ENCODE data around the gene STK26.

DNA sequence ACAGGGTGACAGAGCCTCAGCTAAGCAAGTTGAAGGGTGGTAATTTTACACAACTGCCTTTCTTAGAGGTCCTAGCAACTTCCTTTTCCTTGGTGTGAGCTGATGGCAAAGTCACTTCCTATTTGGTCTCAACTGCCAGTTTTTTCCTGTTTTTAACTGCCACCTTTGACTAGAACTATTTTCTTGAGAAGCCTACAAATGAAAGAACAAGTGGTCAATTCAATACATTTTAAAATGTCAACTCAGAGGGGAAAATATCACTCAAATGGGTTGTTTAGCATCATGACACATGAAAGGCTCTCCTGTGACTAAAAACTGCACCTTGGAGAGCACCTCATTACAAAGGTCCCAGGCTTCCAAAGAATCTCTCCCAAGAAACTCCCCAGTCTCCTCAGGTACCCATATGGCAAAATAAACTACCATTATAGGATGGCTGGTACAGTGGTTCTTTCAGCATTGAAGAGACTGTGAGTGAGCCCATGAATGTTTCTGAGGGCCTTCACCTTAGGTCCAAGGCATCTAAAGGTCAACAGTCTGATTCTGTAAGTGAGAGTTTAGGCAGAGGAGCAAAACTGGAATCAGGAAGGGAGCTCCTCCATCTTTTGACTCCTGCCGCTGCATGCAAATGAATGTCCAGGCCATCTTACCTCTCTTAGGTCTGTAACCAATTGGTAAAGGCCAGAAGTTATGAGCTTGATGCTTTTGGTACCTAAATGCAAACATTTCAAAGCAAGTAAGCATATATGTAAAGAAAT lies 5.5 kb upstream of the STK26 start:
- TF ChIP-seq, protein P1, sequence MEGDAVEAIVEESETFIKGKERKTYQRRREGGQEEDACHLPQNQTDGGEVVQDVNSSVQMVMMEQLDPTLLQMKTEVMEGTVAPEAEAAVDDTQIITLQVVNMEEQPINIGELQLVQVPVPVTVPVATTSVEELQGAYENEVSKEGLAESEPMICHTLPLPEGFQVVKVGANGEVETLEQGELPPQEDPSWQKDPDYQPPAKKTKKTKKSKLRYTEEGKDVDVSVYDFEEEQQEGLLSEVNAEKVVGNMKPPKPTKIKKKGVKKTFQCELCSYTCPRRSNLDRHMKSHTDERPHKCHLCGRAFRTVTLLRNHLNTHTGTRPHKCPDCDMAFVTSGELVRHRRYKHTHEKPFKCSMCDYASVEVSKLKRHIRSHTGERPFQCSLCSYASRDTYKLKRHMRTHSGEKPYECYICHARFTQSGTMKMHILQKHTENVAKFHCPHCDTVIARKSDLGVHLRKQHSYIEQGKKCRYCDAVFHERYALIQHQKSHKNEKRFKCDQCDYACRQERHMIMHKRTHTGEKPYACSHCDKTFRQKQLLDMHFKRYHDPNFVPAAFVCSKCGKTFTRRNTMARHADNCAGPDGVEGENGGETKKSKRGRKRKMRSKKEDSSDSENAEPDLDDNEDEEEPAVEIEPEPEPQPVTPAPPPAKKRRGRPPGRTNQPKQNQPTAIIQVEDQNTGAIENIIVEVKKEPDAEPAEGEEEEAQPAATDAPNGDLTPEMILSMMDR (IDR thresholded peaks at IDR 0.05), result no peak
- TF ChIP-seq POLR2A (IDR thresholded peaks at IDR 0.05), result no peak
